ENCODE measurements around the gene FSD1.
A peak's percentile ranks its signal among the peaks of the same experiment; 100 is the strongest.

The FSD1 gene

GRCh38 chr19:4362831-4363545 lies 58.6 kb downstream of the FSD1 start:
- no peak overlapping the region for H3K27ac ChIP-seq (replicated peaks)
- no peak for DNase-seq (ENCODE audit: low read depth in 1 of 2, low spot score in 1 of 2)
- no peak overlapping the region for H3K4me3 ChIP-seq (replicated peaks; ENCODE audit: insufficient read depth, low read length)
- TF ChIP-seq GABPA (IDR thresholded peaks at IDR 0.05; ENCODE audit: low read depth) (no peak), POLR2AphosphoS5 (IDR thresholded peaks at IDR 0.05; ENCODE audit: low read depth) (0 out of 2 replicates have a peak, but pooled peaks have one; percentile 17), CTCF (IDR thresholded peaks at IDR 0.05; ENCODE audit: insufficient read depth, low read length) (peak; percentile 15), REST (IDR thresholded peaks at IDR 0.05; ENCODE audit: insufficient replicate concordance, low read depth) (no peak), SPI1 (IDR thresholded peaks at IDR 0.05; ENCODE audit: borderline replicate concordance, low read depth) (no peak)
- no peaks in the 10 kb centered on the region for H3K27me3 ChIP-seq (ENCODE audit: insufficient read depth, poor library complexity, severe bottlenecking)

- Histone ChIP-seq H3K27ac (replicated peaks) (no peak overlapping the region), H3K27me3 (ENCODE audit: insufficient read depth, poor library complexity, severe bottlenecking) (no peaks in the 10 kb centered on the region), H3K4me3 (replicated peaks; ENCODE audit: insufficient read depth, low read length) (no peak overlapping the region)
- TF ChIP-seq CTCF (IDR thresholded peaks at IDR 0.05; ENCODE audit: insufficient read depth, low read length), result no peak
- no peak for TF ChIP-seq POLR2AphosphoS5 (IDR thresholded peaks at IDR 0.05; ENCODE audit: low read depth)
- no peak for TF ChIP-seq REST (IDR thresholded peaks at IDR 0.05; ENCODE audit: insufficient replicate concordance, low read depth)
- TF ChIP-seq SPI1 (IDR thresholded peaks at IDR 0.05; ENCODE audit: borderline replicate concordance, low read depth), result no peak
- TF ChIP-seq GABPA (IDR thresholded peaks at IDR 0.05; ENCODE audit: low read depth), result no peak
- no peak for DNase-seq (ENCODE audit: low read depth in 1 of 2, low spot score in 1 of 2)
Measured at GRCh38 chr19:4363571-4364304, 59.3 kb downstream of the FSD1 start.

- no peak overlapping the region for H3K27ac ChIP-seq (replicated peaks)
Measured at GRCh38 chr19:4365341-4365740, 60.9 kb downstream of the FSD1 start.

More at GRCh38 chr19:4365341-4365740, 60.9 kb downstream of the FSD1 start:
- DNase-seq (ENCODE audit: low read depth in 1 of 2, low spot score in 1 of 2), result no peak
- TF ChIP-seq SPI1 (IDR thresholded peaks at IDR 0.05; ENCODE audit: borderline replicate concordance, low read depth) (no peak), CTCF (IDR thresholded peaks at IDR 0.05; ENCODE audit: insufficient read depth, low read length) (no peak), GABPA (IDR thresholded peaks at IDR 0.05; ENCODE audit: low read depth) (no peak), REST (IDR thresholded peaks at IDR 0.05; ENCODE audit: insufficient replicate concordance, low read depth) (no peak), POLR2AphosphoS5 (IDR thresholded peaks at IDR 0.05; ENCODE audit: low read depth) (no peak)
- Histone ChIP-seq H3K27me3 (ENCODE audit: insufficient read depth, poor library complexity, severe bottlenecking) (no peaks in the 10 kb centered on the region), H3K4me3 (replicated peaks; ENCODE audit: insufficient read depth, low read length) (no peak overlapping the region)
